Measurements from ENCODE around the gene SPATA20. TPM values are rescaled to one million over a fixed set of nuclear protein-coding genes. Genes with fewer than 3 reads are reported as not detected.

SPATA20 gene
- total RNA-seq, 1 donor from 2014 or later = 58.1 TPM

GRCh38 chr17:50508573-50509460 lies 38.2 kb upstream of the SPATA20 start:
- Mint-ChIP-seq H3K4me3 (ENCODE audit: unreplicated experiment) (peak overlapping the region; percentile 62), H3K27me3 (ENCODE audit: unreplicated experiment) (peaks cover 3% of the 10 kb centered on the region), H3K27ac (ENCODE audit: unreplicated experiment) (peak overlapping the region; percentile 44), H3K36me3 (ENCODE audit: unreplicated experiment) (no peaks in the 10 kb centered on the region), H3K9me3 (ENCODE audit: unreplicated experiment) (no peaks in the 10 kb centered on the region), H3K4me1 (ENCODE audit: unreplicated experiment) (peaks cover 28% of the 10 kb centered on the region)
- TF ChIP-seq CTCF (IDR thresholded peaks at IDR 0.05) = no peak
- DNase-seq (ENCODE audit: extremely low spot score, unreplicated experiment) = no peak

GRCh38 chr17:50511058-50511457 lies 35.9 kb upstream of the SPATA20 start:
- DNase-seq (ENCODE audit: extremely low spot score, unreplicated experiment) = no peak
- no peak overlapping the region for H3K4me3 Mint-ChIP-seq (ENCODE audit: unreplicated experiment)

GRCh38 chr17:50513495-50513894 lies 33.5 kb upstream of the SPATA20 start:
- Mint-ChIP-seq H3K27ac (ENCODE audit: unreplicated experiment) (no peak overlapping the region), H3K9me3 (ENCODE audit: unreplicated experiment) (no peaks in the 10 kb centered on the region), H3K4me3 (ENCODE audit: unreplicated experiment) (no peak overlapping the region), H3K27me3 (ENCODE audit: unreplicated experiment) (peaks cover 3% of the 10 kb centered on the region), H3K4me1 (ENCODE audit: unreplicated experiment) (peaks cover 54% of the 10 kb centered on the region), H3K36me3 (ENCODE audit: unreplicated experiment) (no peaks in the 10 kb centered on the region)
- no peak for DNase-seq (ENCODE audit: extremely low spot score, unreplicated experiment)
- TF ChIP-seq CTCF (IDR thresholded peaks at IDR 0.05) = no peak

More at GRCh38 chr17:50511058-50511457, 35.9 kb upstream of the SPATA20 start:
- Mint-ChIP-seq H3K4me1 (ENCODE audit: unreplicated experiment) (peaks cover 46% of the 10 kb centered on the region), H3K9me3 (ENCODE audit: unreplicated experiment) (no peaks in the 10 kb centered on the region), H3K36me3 (ENCODE audit: unreplicated experiment) (no peaks in the 10 kb centered on the region), H3K27me3 (ENCODE audit: unreplicated experiment) (peaks cover 3% of the 10 kb centered on the region), H3K27ac (ENCODE audit: unreplicated experiment) (no peak overlapping the region)
- no peak for TF ChIP-seq CTCF (IDR thresholded peaks at IDR 0.05)

GRCh38 chr17:50514388-50514787 lies 32.6 kb upstream of the SPATA20 start:
- Mint-ChIP-seq H3K27me3 (ENCODE audit: unreplicated experiment) (peaks cover 3% of the 10 kb centered on the region), H3K4me3 (ENCODE audit: unreplicated experiment) (no peak overlapping the region), H3K4me1 (ENCODE audit: unreplicated experiment) (peaks cover 54% of the 10 kb centered on the region), H3K9me3 (ENCODE audit: unreplicated experiment) (no peaks in the 10 kb centered on the region), H3K27ac (ENCODE audit: unreplicated experiment) (peak overlapping the region; percentile 66), H3K36me3 (ENCODE audit: unreplicated experiment) (no peaks in the 10 kb centered on the region)
- DNase-seq (ENCODE audit: extremely low spot score, unreplicated experiment) = no peak
- TF ChIP-seq CTCF (IDR thresholded peaks at IDR 0.05) = no peak

- Mint-ChIP-seq H3K27ac (ENCODE audit: unreplicated experiment) (peak overlapping the region; percentile 66), H3K4me1 (ENCODE audit: unreplicated experiment) (peaks cover 54% of the 10 kb centered on the region), H3K27me3 (ENCODE audit: unreplicated experiment) (peaks cover 3% of the 10 kb centered on the region), H3K36me3 (ENCODE audit: unreplicated experiment) (no peaks in the 10 kb centered on the region), H3K4me3 (ENCODE audit: unreplicated experiment) (no peak overlapping the region), H3K9me3 (ENCODE audit: unreplicated experiment) (no peaks in the 10 kb centered on the region)
- no peak for DNase-seq (ENCODE audit: extremely low spot score, unreplicated experiment)
- TF ChIP-seq CTCF (IDR thresholded peaks at IDR 0.05) = no peak
Measured at GRCh38 chr17:50514936-50515702, 31.9 kb upstream of the SPATA20 start.
